OCI-M1 (cell line): ENCODE measurements around the gene IL4R.
"Not testable (repeated sequence)": the region's sequence is repeated elsewhere in the genome, so short reads cannot be mapped to it uniquely, and the experiment has no call there.

ENCODE experiments used
- DNase-seq: peaks from one replicate; lab custom pipeline; 2025; lab: John Stamatoyannopoulos, UW

Gene IL4R

DNA sequence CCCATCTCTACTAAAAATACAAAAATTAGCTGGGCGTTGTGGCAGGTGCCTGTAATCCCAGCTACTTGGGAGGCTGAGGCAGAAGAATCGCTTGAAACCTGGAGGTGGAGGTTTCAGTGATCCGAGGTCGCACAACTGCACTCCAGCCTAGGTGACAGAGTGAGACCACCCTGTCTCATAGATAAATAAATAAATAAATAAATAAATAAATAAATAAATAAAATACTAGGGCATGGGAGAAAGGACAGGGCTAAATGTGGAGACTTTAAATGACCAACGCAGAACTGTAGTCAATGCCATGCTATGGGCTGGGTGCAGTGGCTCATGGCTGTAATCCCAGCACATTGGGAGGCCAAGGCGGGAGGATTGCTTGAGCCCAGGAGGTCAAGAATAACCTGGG, 25.5 kb upstream of the IL4R start:
- not testable (repeated sequence) for DNase-seq

- no peak for DNase-seq
Measured at GRCh38 chr16:27289669-27290068, 24.1 kb upstream of the IL4R start.

DNA sequence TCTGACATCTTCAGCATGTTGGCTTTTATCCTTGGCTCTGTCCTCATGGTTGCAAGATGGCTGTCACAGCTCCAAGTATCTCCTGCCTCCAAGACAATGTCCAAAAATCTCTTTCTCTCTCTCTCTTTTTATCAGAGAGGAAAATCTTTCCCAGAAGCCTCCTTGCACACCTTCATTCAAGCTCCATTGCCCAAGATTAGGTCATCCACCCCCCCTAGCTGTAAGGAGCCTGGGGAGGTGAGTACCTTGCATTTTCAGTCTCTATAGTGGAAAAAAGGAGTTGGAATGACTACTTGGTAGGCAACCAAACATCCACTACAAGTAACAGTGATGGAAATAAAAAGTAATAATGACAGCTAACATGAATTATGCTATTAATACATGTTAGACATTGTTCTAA, 23.2 kb upstream of the IL4R start:
- no peak for DNase-seq

- no peak for DNase-seq
Measured at GRCh38 chr16:27291106-27291505, 22.7 kb upstream of the IL4R start.

DNA sequence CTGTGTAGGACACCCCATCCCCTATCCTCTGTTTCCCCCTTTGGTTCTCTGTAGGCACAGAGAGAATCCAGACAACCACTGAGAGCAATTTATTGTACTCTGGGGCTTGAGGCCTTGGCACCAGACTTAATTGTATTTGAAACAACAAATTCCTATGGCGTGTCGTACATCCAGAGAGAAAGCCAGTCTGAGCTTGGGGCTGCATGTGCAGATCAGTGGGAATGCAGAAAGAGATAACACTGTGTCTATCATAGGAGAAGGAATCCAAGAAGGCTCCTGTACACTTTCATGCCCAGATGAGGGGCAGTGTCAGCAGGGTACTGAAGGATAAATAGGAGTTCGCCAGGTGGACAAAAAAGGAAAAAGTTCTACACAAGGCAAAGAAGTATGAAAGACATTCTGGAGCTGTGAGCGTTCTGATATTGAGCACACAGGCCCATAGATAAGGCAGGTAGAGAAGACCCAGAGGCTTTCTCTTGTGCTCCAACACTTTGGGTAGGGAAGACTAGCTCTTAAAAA, 22.0 kb upstream of the IL4R start:
- no peak for DNase-seq

- DNase-seq: no peak
Measured at GRCh38 chr16:27293343-27293742, 20.4 kb upstream of the IL4R start.

DNA sequence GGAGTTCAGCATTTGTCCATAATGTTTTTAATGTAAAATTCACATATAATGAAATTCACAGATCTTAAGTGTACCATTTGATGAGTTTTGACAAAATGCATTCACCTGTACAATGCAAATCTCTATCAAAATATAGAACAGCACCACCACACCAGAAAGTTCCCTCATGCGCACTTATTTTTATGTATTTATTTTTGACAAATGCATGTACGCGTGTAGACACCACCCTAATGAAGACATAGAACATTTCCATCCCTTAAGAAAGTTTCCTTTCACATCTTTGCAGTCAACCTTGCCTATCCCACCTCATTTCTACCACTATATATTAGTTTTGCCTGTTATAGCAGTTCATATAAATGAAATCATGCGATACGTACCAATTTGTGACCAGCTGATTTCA, 15.6 kb upstream of the IL4R start:
- DNase-seq: no peak

GRCh38 chr16:27301236-27301861, 12.4 kb upstream of the IL4R start:
- no peak for DNase-seq

DNA sequence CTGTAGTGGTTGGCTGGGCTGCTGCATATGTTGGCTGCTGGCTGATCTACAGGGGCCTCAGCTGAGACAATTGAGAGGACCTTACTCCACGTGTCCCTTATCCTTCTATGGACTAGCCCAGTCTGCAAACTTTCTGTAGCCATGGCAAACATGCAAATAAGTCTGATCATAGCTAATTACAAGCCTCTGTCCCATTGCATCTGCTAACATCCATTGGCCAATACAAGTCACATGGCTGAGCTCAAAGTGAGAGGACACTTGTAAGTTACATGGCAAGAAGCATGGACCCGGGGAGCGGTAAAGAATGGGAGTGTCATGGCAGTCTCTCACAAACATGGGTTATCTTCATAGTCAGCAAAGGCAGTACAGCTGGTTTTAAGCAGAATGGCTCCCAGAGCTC, 11.6 kb upstream of the IL4R start:
- no peak for DNase-seq

DNA sequence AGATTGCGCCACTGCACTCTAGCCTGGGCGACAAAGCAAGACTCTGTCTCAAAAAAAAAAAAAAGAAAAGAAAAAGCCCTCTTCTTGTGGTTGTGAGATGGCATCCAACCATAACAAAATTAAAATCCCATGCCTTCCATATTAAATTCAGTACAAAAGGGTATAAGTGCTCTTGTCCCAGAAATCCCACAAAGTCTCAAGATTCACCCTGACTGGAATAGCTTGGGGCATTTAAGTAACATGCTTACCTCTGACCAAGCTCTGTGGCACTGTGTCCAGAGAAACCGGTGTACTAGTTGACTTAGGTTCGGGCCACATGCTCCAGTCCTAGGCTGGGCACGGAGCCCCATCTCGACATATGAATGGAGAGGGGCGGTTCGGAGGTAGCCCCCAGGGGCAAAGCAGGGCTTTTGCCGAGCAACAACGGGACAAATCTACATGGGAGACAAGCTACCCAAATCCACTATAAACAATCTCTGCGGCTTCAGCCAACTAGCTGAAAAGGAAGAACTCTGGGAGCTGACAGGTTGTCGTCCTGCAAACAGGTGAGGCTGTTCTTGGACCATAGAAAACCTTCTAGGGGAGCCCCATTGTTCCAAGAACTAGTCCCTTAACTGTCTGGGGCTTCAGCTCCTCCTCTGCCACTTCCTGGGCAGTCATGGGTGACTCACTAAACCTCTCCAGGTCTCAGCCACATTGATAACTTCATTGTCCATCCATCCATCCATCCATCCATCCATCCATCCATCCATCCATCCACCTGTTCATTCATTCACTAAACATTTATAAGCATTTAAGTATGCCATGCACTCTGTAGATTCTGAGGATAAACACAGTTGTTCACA, 10.3 kb upstream of the IL4R start:
- DNase-seq: no peak

- DNase-seq: no peak
Measured at GRCh38 chr16:27304102-27304501, 9.7 kb upstream of the IL4R start.

GRCh38 chr16:27304881-27305745, 8.7 kb upstream of the IL4R start:
- DNase-seq: peak; percentile 18

DNA sequence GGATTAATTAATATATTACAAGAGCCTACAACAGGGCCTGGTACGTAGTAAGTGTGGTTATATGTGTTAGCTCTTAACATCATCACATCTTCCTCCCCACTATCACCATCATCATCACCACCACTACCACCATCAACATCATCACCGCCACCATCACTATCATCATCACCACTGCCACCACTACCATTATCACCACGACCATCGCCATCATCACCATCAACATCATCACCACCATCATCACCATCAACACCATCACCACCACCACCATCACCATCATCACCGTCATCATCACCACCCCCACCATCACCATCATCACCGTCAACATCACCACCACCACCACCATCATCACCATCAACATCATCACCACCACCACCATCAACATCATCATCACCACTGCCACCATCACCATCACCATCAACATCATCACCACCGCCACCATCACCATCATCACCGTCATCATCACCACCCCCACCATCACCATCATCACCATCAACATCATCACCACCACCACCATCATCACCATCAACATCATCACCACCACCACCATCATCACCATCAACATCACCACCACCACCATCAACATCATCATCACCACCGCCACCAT, 7.8 kb upstream of the IL4R start:
- DNase-seq: no peak

DNA sequence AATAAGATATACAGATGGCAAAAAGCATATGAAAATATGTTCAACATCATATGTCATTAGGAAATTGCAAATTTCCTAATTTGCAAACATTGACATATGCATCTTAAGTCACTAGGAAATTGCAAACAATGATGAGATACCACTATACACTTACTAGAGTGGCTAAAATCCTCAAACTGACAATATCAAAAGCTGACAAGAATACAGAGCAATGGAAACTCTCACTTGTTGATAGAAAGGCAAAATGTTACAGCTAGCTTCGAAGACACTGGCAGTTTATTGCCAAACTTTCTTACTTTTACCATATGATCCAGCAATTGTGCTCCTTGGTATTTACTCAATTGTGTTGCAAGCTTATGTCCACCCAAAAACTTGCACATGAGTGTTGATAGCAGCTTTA, 5.0 kb upstream of the IL4R start:
- no peak for DNase-seq

- DNase-seq: no peak
Measured at GRCh38 chr16:27310576-27311447, 3.0 kb upstream of the IL4R start.

DNA sequence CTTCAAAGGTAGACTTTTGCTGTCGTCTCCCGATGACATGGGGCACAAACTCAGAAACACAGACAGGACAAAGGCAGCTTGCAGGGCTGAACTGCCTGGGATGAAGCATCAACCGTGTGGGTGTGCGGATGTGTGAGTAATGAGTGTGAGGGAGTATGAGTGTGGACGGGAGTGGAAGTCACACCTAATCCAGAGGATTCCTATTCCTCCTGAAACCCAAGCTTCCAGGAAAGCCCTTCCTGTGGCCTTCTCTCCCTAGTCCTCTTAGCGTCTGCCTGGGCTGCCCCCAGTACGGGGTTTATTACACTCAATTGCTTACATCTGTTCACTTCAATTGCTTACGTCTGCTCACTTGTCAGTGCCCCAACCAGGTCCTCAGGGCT, 2.3 kb upstream of the IL4R start:
- no peak for DNase-seq

DNA sequence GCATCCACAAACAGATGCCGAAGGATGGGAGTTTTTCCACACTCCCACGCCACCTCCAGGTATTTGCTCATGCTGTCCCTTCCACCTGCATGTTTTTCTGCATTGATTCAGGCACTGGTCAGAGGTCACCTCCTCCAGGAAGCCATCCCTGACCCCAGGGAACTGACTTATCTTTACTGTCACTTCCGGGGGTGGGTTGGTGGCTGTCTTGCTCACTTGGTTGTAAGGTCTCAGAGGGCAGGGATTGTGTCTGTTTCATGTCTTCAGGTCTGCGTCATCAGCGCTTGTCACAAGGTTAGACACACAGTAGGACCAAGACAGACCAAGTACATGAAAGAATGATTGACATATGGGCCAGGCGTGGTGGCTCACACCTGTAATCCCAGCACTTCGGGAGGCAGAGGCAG, 1.9 kb upstream of the IL4R start:
- DNase-seq: no peak

GRCh38 chr16:27312580-27313421, 973 bp upstream of the IL4R start:
- no peak for DNase-seq

DNA sequence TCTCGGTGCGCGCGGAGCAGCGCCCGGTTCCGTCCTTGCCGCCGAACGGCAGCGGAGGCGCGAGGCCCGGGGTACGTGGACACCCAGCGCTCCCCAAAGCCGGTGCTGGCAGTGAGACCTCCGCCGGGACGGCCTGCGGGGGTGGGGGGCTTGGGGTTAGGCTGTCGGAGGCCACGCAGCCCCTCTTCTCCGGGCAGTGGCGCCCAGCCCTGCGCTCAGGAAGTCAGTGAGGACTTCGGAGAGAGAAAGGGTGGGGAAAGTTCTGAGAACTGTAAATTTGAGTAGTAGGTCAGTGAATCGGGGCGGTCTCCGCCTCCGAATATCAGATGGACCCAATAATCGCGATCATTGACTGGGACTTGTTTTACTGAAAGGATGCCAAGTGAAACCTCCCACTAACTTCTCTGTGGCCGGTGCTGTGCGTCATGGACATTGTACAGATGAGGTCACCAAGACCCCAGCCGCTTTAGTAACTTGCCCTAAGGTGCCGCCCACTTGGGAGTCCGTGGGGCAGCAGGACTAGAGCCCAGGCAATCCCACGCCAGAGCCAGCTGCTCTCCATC, 468 bp downstream of the IL4R start:
- DNase-seq: peak; percentile 71

DNA sequence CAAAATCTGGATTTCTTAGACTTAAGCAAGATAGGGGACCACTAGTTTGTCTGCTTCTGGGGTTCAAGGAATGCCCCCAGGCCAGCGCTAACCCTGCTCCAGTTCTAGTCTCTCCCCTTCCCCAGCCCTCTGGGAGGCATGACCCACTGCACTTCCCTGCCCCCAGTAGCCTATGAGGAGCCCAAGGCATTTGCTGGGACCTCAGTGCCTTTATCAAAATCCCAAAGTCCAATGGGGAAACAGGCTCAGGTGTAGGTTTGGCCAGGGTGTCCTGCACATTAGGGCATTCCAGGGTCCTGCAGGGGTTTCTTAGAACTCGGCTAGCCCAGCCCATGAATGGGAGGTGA, 1.2 kb downstream of the IL4R start:
- no peak for DNase-seq
